Bone marrow (tissue), 2 donors: ENCODE results near the gene RHBDD1.

Experiments used
- DNase-seq, 2 donors: peaks; one replicate each; lab custom pipeline; 2025; lab: John Stamatoyannopoulos, UW

The RHBDD1 gene

GRCh38 chr2:226885769-226886435, 50.0 kb downstream of the RHBDD1 start:
- DNase-seq = no peak

GRCh38 chr2:226887940-226888339, 52.1 kb downstream of the RHBDD1 start:
- DNase-seq = no peak

GRCh38 chr2:226888378-226888965, 52.6 kb downstream of the RHBDD1 start:
- DNase-seq = no peak

- DNase-seq = no peak
Measured at GRCh38 chr2:226888971-226889370, 53.1 kb downstream of the RHBDD1 start.

GRCh38 chr2:226890286-226890685, 54.4 kb downstream of the RHBDD1 start:
- no peak for DNase-seq

GRCh38 chr2:226891780-226892590, 56.1 kb downstream of the RHBDD1 start:
- DNase-seq = no peak

GRCh38 chr2:226892729-226893128, 56.9 kb downstream of the RHBDD1 start:
- no peak for DNase-seq

GRCh38 chr2:226893216-226893615, 57.4 kb downstream of the RHBDD1 start:
- DNase-seq = no peak

- no peak for DNase-seq
Measured at GRCh38 chr2:226894752-226895151, 58.9 kb downstream of the RHBDD1 start.

- no peak for DNase-seq
Measured at GRCh38 chr2:226895579-226895978, 59.7 kb downstream of the RHBDD1 start.

- no peak for DNase-seq
Measured at GRCh38 chr2:226898121-226898520, 62.3 kb downstream of the RHBDD1 start.

GRCh38 chr2:226898897-226899296, 63.0 kb downstream of the RHBDD1 start:
- no peak for DNase-seq

- no peak for DNase-seq
Measured at GRCh38 chr2:226902041-226902966, 66.5 kb downstream of the RHBDD1 start.

- DNase-seq = no peak
Measured at GRCh38 chr2:226903179-226903578, 67.3 kb downstream of the RHBDD1 start.

- no peak for DNase-seq
Measured at GRCh38 chr2:226904592-226904991, 68.7 kb downstream of the RHBDD1 start.

GRCh38 chr2:226905718-226906117, 69.9 kb downstream of the RHBDD1 start:
- no peak for DNase-seq

GRCh38 chr2:226906163-226906693, 70.4 kb downstream of the RHBDD1 start:
- no peak for DNase-seq

- no peak for DNase-seq
Measured at GRCh38 chr2:226909126-226909525, 73.3 kb downstream of the RHBDD1 start.

- no peak for DNase-seq
Measured at GRCh38 chr2:226909836-226910235, 74.0 kb downstream of the RHBDD1 start.

- no peak for DNase-seq
Measured at GRCh38 chr2:226910384-226910783, 74.5 kb downstream of the RHBDD1 start.

- DNase-seq = no peak
Measured at GRCh38 chr2:226911932-226912331, 76.1 kb downstream of the RHBDD1 start.

GRCh38 chr2:226913641-226914040, 77.8 kb downstream of the RHBDD1 start:
- DNase-seq = no peak
